OCI-LY7 (cell line): Measurements from ENCODE around the gene SUSD3.

Experiments used
- CTCF ChIP-seq: fragments of 200-600 bp; sonication (generic); conservative IDR thresholded peaks from 2 replicates; pipeline ENCODE4 v1.5.1; 2014; ENCODE audit warnings: mild to moderate bottlenecking, antibody characterized with exemption, low read length, moderate library complexity, mixed read lengths
- EZH2phosphoT487 ChIP-seq: fragments of 200-600 bp; sonication (generic); IDR thresholded peaks from 2 replicates; pipeline ENCODE4 v1.6.1; 2018; ENCODE audit warnings: low read depth, borderline replicate concordance, mild to moderate bottlenecking, mixed run types, antibody characterized with exemption, low read length, moderate library complexity, mixed read lengths

- no peak for TF ChIP-seq CTCF
- no peak for TF ChIP-seq EZH2phosphoT487
Measured at GRCh38 chr9:93090091-93090655, 31.7 kb downstream of the SUSD3 start.
